OCI-LY1 (cell line): ENCODE data around the gene ZNF827.

ENCODE experiments used
- EZH2 ChIP-seq: fragments of 200-600 bp; sonication (generic), shearing (Covaris generic); IDR thresholded peaks from 2 replicates; pipeline ENCODE4 v1.8.0; 2017; ENCODE audit warnings: borderline replicate concordance, mixed run types, mild to moderate bottlenecking, antibody characterized with exemption, low read length, moderate library complexity, mixed read lengths
- TF ChIP-seq, protein P1 (sequence below): fragments of 200-600 bp; sonication (generic), shearing (Covaris generic); IDR thresholded peaks from 2 replicates; pipeline ENCODE4 v1.5.1; 2017; ENCODE audit warnings: mild to moderate bottlenecking, antibody characterized with exemption, low read length, moderate library complexity, mixed read lengths

- TF ChIP-seq, protein P1, sequence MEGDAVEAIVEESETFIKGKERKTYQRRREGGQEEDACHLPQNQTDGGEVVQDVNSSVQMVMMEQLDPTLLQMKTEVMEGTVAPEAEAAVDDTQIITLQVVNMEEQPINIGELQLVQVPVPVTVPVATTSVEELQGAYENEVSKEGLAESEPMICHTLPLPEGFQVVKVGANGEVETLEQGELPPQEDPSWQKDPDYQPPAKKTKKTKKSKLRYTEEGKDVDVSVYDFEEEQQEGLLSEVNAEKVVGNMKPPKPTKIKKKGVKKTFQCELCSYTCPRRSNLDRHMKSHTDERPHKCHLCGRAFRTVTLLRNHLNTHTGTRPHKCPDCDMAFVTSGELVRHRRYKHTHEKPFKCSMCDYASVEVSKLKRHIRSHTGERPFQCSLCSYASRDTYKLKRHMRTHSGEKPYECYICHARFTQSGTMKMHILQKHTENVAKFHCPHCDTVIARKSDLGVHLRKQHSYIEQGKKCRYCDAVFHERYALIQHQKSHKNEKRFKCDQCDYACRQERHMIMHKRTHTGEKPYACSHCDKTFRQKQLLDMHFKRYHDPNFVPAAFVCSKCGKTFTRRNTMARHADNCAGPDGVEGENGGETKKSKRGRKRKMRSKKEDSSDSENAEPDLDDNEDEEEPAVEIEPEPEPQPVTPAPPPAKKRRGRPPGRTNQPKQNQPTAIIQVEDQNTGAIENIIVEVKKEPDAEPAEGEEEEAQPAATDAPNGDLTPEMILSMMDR = no peak
- TF ChIP-seq EZH2 = no peak
These were observed 6.3 kb upstream of the ZNF827 start for GRCh38 chr4:145944886-145945285.
